Karpas-422 (cell line): Measurements from ENCODE around the gene RSPH4A. TPM values are rescaled to one million over a fixed set of nuclear protein-coding genes. Genes with fewer than 3 reads are reported as not detected.
A peak's percentile ranks its signal among the peaks of the same experiment; 100 is the strongest.
"Not testable (repeated sequence)": the region's sequence is repeated elsewhere in the genome, so short reads cannot be mapped to it uniquely, and the experiment has no call there.

Experiments
- DNase-seq: peaks from one replicate; pipeline ENCODE4 v3.0.0-alpha.2; 2015
- H2AFZ ChIP-seq: fragments of 200-600 bp; sonication (generic); 2 replicates; pipeline ENCODE4 v1.6.1; 2014; ENCODE audit warnings: antibody characterized with exemption, low read length, mixed read lengths
- H3K27ac ChIP-seq: fragments of 200-600 bp; sonication (generic); 2 replicates; pipeline ENCODE4 v1.5.1; 2014; ENCODE audit warnings: mild to moderate bottlenecking, low read length, moderate library complexity
- H3K27me3 ChIP-seq: fragments of 200-600 bp; sonication (generic); 2 replicates; pipeline ENCODE4 v1.6.1; 2014; ENCODE audit warnings: low read length, mixed read lengths
- H3K36me3 ChIP-seq: fragments of 200-600 bp; sonication (generic); 2 replicates; pipeline ENCODE4 v1.6.1; 2014; ENCODE audit warnings: low read length, mixed read lengths; ENCODE audit not compliant: insufficient read depth
- H3K4me1 ChIP-seq: fragments of 200-600 bp; sonication (generic); 2 replicates; pipeline ENCODE4 v1.6.1; 2014; ENCODE audit warnings: mild to moderate bottlenecking, low read length, mixed read lengths
- H3K4me2 ChIP-seq: fragments of 200-600 bp; sonication (generic); 2 replicates; pipeline ENCODE4 v1.6.1; 2014; ENCODE audit warnings: low read length, low read depth, mild to moderate bottlenecking; ENCODE audit not compliant: poor library complexity, severe bottlenecking
- H3K4me3 ChIP-seq: fragments of 200-600 bp; sonication (generic); 2 replicates; pipeline ENCODE4 v1.5.1; 2014; ENCODE audit warnings: mild to moderate bottlenecking, antibody characterized with exemption, low read length, mixed read lengths
- H3K79me2 ChIP-seq: fragments of 200-600 bp; sonication (generic); 2 replicates; pipeline ENCODE4 v1.6.1; 2014; ENCODE audit warnings: mild to moderate bottlenecking, low read length, mixed read lengths
- H3K9ac ChIP-seq: fragments of 200-600 bp; sonication (generic); 2 replicates; pipeline ENCODE4 v1.6.0; 2014; ENCODE audit warnings: low read length
- H3K9me2 ChIP-seq: fragments of 200-600 bp; sonication (generic), shearing (Covaris generic); replicated peaks from 2 replicates; pipeline ENCODE4 v1.6.0; 2014; ENCODE audit warnings: mild to moderate bottlenecking, low read length, moderate library complexity; ENCODE audit not compliant: insufficient read depth
- H3K9me3 ChIP-seq: fragments of 300-700, 200-600 bp; sonication (generic); 2 replicates; pipeline ENCODE4 v1.6.1; 2014; ENCODE audit warnings: low read length, mixed read lengths
- H4K20me1 ChIP-seq: fragments of 200-600 bp; sonication (generic); 2 replicates; pipeline ENCODE4 v1.6.1; 2014; ENCODE audit warnings: mild to moderate bottlenecking, antibody characterized with exemption, low read length, low read depth; ENCODE audit not compliant: insufficient read depth
- total RNA-seq: library from RNA; depleted of rRNA; stranded (reverse); fragments of >200 nt; shearing (Covaris generic); gene quantifications from 2 replicates; pipeline ENCODE4 v1.2.3, GENCODE V29; 2014; ENCODE audit warnings: low replicate concordance

Gene RSPH4A
- total RNA-seq, 1 experiment from 2014 or later = not detected

- H3K4me1 ChIP-seq = no peaks in the 10 kb centered on the region
- H3K9me3 ChIP-seq = no peaks in the 10 kb centered on the region
- H3K79me2 ChIP-seq = peaks cover 18% of the 10 kb centered on the region
- H3K27ac ChIP-seq = no peak overlapping the region
- no peak overlapping the region for H3K4me3 ChIP-seq
- H4K20me1 ChIP-seq = 0 out of 2 replicates have a peak, but pooled peaks cover 3% of the 10 kb centered on the region
- no peak overlapping the region for H3K4me2 ChIP-seq
- peak; percentile 50 for DNase-seq
- no peaks in the 10 kb centered on the region for H3K9me2 ChIP-seq
- no peaks in the 10 kb centered on the region for H3K27me3 ChIP-seq
- H2AFZ ChIP-seq = no peak overlapping the region
- peaks cover 40% of the 10 kb centered on the region; the same call in 1 of the 2 replicates for H3K36me3 ChIP-seq
- H3K9ac ChIP-seq = no peak overlapping the region
Observed at GRCh38 chr6:116633685-116634084, 17.4 kb downstream of the RSPH4A start.

- Histone ChIP-seq H4K20me1 (no peaks in the 10 kb centered on the region), H3K4me2 (no peak overlapping the region), H3K4me3 (no peak overlapping the region), H3K9ac (no peak overlapping the region), H3K27ac (no peak overlapping the region), H3K4me1 (no peaks in the 10 kb centered on the region), H3K27me3 (no peaks in the 10 kb centered on the region), H3K9me3 (no peaks in the 10 kb centered on the region), H3K79me2 (peaks cover 63% of the 10 kb centered on the region), H2AFZ (no peak overlapping the region), H3K9me2 (no peaks in the 10 kb centered on the region), H3K36me3 (peaks cover 44% of the 10 kb centered on the region)
- DNase-seq = no peak
Observed at GRCh38 chr6:116648156-116648555, 31.9 kb downstream of the RSPH4A start.

DNA sequence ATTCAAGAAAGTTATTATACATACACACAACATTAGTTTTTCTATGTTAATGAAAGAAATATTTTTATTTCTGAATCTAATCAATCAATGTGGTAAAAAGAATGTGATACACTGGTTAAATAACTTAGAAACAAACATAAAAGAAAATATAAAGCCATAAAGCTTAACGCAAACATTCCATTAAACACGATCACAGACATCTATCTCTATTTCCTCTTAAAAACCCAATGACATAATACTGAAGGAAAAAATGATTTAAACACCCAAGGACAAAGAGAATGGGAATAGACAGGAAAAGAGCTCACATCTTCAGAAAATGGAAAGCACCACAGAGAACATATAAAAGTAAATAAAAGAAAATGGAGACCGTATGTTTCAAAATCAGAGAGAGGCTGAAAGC is 32.9 kb downstream of the RSPH4A start:
- Histone ChIP-seq H3K9ac (no peak overlapping the region), H3K79me2 (peaks cover 72% of the 10 kb centered on the region), H3K9me3 (no peaks in the 10 kb centered on the region), H4K20me1 (no peaks in the 10 kb centered on the region), H3K36me3 (peaks cover 53% of the 10 kb centered on the region), H2AFZ (no peak overlapping the region), H3K4me1 (no peaks in the 10 kb centered on the region), H3K27ac (no peak overlapping the region), H3K4me2 (no peak overlapping the region), H3K27me3 (no peaks in the 10 kb centered on the region), H3K4me3 (no peak overlapping the region), H3K9me2 (no peaks in the 10 kb centered on the region)
- no peak for DNase-seq

- H3K79me2 ChIP-seq = peaks cover 77% of the 10 kb centered on the region
- H3K9ac ChIP-seq = no peak overlapping the region
- no peak overlapping the region for H3K4me3 ChIP-seq
- H2AFZ ChIP-seq = no peak overlapping the region
- H3K9me2 ChIP-seq = no peaks in the 10 kb centered on the region
- no peaks in the 10 kb centered on the region for H3K27me3 ChIP-seq
- peaks cover 65% of the 10 kb centered on the region; the same call in 1 of the 2 replicates for H3K36me3 ChIP-seq
- no peaks in the 10 kb centered on the region for H3K9me3 ChIP-seq
- no peaks in the 10 kb centered on the region for H3K4me1 ChIP-seq
- H3K4me2 ChIP-seq = no peak overlapping the region
- DNase-seq = no peak
- no peak overlapping the region for H3K27ac ChIP-seq
- H4K20me1 ChIP-seq = no peaks in the 10 kb centered on the region
Observed at GRCh38 chr6:116651916-116652315, 35.6 kb downstream of the RSPH4A start.

DNA sequence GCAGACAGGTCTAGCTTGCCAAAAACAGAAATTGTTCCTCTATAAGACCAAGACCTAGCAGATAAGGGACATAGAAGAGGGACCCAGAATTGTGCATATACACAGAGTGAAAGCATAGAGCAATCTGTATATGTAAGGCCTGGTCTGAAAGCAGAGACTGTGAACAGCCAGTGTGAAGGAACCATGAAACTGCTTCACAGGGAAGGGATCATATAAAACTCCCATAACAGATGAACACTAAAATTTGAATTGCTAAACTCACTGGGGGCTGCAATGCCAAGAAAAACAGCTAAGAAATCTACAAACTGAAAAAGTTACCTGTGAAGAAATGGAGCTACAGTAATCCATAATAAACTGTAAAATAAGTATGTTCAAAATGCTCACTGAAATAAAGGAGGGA is 45.3 kb downstream of the RSPH4A start:
- DNase-seq = no peak
- Histone ChIP-seq H3K79me2 (peaks cover 97% of the 10 kb centered on the region), H3K27ac (no peak overlapping the region)

GRCh38 chr6:116662202-116662601 is 45.9 kb downstream of the RSPH4A start:
- Histone ChIP-seq H3K79me2 (peaks cover 97% of the 10 kb centered on the region), H3K9me2 (no peaks in the 10 kb centered on the region), H3K9me3 (no peaks in the 10 kb centered on the region), H3K4me1 (peaks cover 47% of the 10 kb centered on the region), H3K9ac (no peak overlapping the region), H3K27me3 (no peaks in the 10 kb centered on the region), H2AFZ (no peak overlapping the region), H4K20me1 (peaks cover 10% of the 10 kb centered on the region; the same call in 1 of the 2 replicates), H3K4me3 (no peak overlapping the region), H3K36me3 (peaks cover 40% of the 10 kb centered on the region; the same call in 1 of the 2 replicates), H3K27ac (no peak overlapping the region), H3K4me2 (no peak overlapping the region)
- DNase-seq = no peak

More for the DNA sequence above, 45.3 kb downstream of the RSPH4A start:
- Histone ChIP-seq H2AFZ (no peak overlapping the region), H3K36me3 (peaks cover 43% of the 10 kb centered on the region; the same call in 1 of the 2 replicates), H3K9me2 (no peaks in the 10 kb centered on the region), H4K20me1 (peaks cover 10% of the 10 kb centered on the region; the same call in 1 of the 2 replicates), H3K4me3 (no peak overlapping the region), H3K4me2 (no peak overlapping the region), H3K9ac (no peak overlapping the region), H3K4me1 (peaks cover 41% of the 10 kb centered on the region), H3K9me3 (no peaks in the 10 kb centered on the region), H3K27me3 (no peaks in the 10 kb centered on the region)

DNA sequence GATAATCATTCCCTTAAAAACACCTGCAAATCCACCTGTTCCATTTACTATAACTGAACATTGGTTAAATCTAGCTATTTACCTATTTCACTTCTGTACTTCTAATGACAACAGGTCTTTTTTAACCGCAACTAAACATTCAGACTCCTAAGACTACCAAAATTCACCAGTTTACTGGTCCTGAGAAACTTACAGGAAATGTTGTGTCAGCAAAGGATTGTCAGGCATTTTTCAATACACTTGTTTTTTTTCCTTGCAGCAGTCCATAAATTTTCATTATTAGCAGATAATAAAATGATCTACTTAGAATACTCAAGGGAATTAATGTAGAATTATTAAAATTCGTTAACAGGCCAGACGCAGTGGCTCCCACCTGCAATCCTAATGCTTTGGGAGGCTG is 47.0 kb downstream of the RSPH4A start:
- Histone ChIP-seq H3K27me3 (no peaks in the 10 kb centered on the region), H4K20me1 (peaks cover 10% of the 10 kb centered on the region; the same call in 1 of the 2 replicates), H3K4me1 (peaks cover 47% of the 10 kb centered on the region), H3K79me2 (peaks cover 97% of the 10 kb centered on the region), H3K4me3 (no peak overlapping the region), H3K9me2 (no peaks in the 10 kb centered on the region), H3K36me3 (peaks cover 30% of the 10 kb centered on the region; the same call in 1 of the 2 replicates), H3K9me3 (no peaks in the 10 kb centered on the region), H3K4me2 (peak overlapping the region; percentile 19), H2AFZ (no peak overlapping the region), H3K9ac (no peak overlapping the region), H3K27ac (no peak overlapping the region)
- no peak for DNase-seq

GRCh38 chr6:116664169-116664568 is 47.9 kb downstream of the RSPH4A start:
- Histone ChIP-seq H3K4me1 (peaks cover 47% of the 10 kb centered on the region), H3K36me3 (peaks cover 28% of the 10 kb centered on the region; the same call in 1 of the 2 replicates), H3K79me2 (peaks cover 94% of the 10 kb centered on the region), H3K4me2 (peak overlapping the region; percentile 88)
- not testable (repeated sequence) for H2AFZ ChIP-seq, H4K20me1 ChIP-seq, H3K9ac ChIP-seq, DNase-seq, H3K9me3 ChIP-seq, H3K27me3 ChIP-seq, H3K9me2 ChIP-seq, H3K27ac ChIP-seq, H3K4me3 ChIP-seq
